Endothelial cell of umbilical vein (primary cell): ENCODE data around the gene ZNF777. TPM values are rescaled to one million over a fixed set of nuclear protein-coding genes. Genes with fewer than 3 reads are reported as not detected.

Experiments used
- BruUV-seq: library from RNA; stranded (reverse); fragments of 400-500 nt; replicated peaks from 2 replicates; lab custom pipeline; 2021; lab: Mats Ljungman, UMichigan
- CTCF ChIA-PET: fragments of 300-600, 350-600 bp; sonication (Branson Sonifier 250); formaldehyde crosslinking; loops from one replicate; lab custom pipeline; 2021; ENCODE audit warnings: antibody characterized with exemption, inconsistent platforms; lab: Charles Lee
- POLR2A ChIA-PET: fragments of 300-600, 350-600 bp; sonication (Branson Sonifier 250); formaldehyde crosslinking; loops from one replicate; lab custom pipeline; 2021; ENCODE audit warnings: antibody characterized with exemption, inconsistent platforms; lab: Charles Lee
- DNase-seq: peaks from one replicate; pipeline ENCODE4 v3.0.0-alpha.2; 2011; ENCODE audit warnings: low read depth, low spot score
- FAIRE-seq: peaks from 2 replicates; lab custom pipeline; 2011; peaks lifted over from hg19 to GRCh38; lab: Jason Lieb, UNC
- H2AFZ ChIP-seq: 2 replicates; pipeline ENCODE4 v1.6.0; 2012; ENCODE audit warnings: low read depth, low read length, control low read depth, inconsistent platforms
- H3K27ac ChIP-seq: 2 replicates; pipeline ENCODE4 v1.5.1; 2011; ENCODE audit warnings: low read depth, mild to moderate bottlenecking, control low read depth, low read length, moderate library complexity; ENCODE audit not compliant: insufficient read depth
- H3K27me3 ChIP-seq, 2 experiments: 2 replicates each; pipeline versions ENCODE4 v1.6.0 to v1.6.1; 2011; ENCODE audit warnings: low read length in 2 of 2, mixed read lengths in 1 of 2; ENCODE audit not compliant: control insufficient read depth in 2 of 2, insufficient read depth in 2 of 2
- H3K36me3 ChIP-seq, 2 experiments: 2 replicates in 1 of 2; 3 replicates in 1 of 2; pipeline ENCODE4 v1.5.1; 2011; ENCODE audit warnings: low read length in 2 of 2, mild to moderate bottlenecking in 1 of 2, moderate library complexity in 1 of 2; ENCODE audit not compliant: control insufficient read depth in 2 of 2, insufficient read depth in 2 of 2; ENCODE audit errors: extremely low read depth in 1 of 2
- H3K4me1 ChIP-seq: 3 replicates; pipeline ENCODE4 v1.5.1; 2011; ENCODE audit warnings: mild to moderate bottlenecking, low read length; ENCODE audit not compliant: control insufficient read depth, insufficient read depth; ENCODE audit errors: extremely low read depth
- H3K4me2 ChIP-seq: 2 replicates; pipeline ENCODE4 v1.6.1; 2011; ENCODE audit warnings: low read length, control low read depth, mixed read lengths; ENCODE audit not compliant: insufficient read depth
- H3K4me3 ChIP-seq, 3 experiments: fragments of 200-600 bp in 1 of 3; sonication (generic), shearing (Covaris generic) in 1 of 3; replicated peaks in 1 of 3; 2 replicates each; pipeline ENCODE4 v1.5.1; 2011 to 2016; ENCODE audit warnings: control low read depth in 3 of 3, low read length in 3 of 3, mild to moderate bottlenecking in 2 of 3, inconsistent platforms in 1 of 3, low read depth in 1 of 3, moderate library complexity in 1 of 3; ENCODE audit not compliant: insufficient read depth in 1 of 3
- H3K79me2 ChIP-seq: 2 replicates; pipeline ENCODE4 v1.6.0; 2012; ENCODE audit warnings: low read length, inconsistent platforms; ENCODE audit not compliant: control insufficient read depth, insufficient read depth
- H3K9ac ChIP-seq: replicated peaks from 2 replicates; pipeline ENCODE3; 2011; ENCODE audit warnings: low read length, control low read depth; ENCODE audit not compliant: insufficient read depth; ENCODE audit errors: extremely low read depth
- H3K9me1 ChIP-seq: replicated peaks from 3 replicates; pipeline ENCODE4 v1.6.0; 2011; ENCODE audit warnings: mild to moderate bottlenecking, low read length; ENCODE audit not compliant: control insufficient read depth, insufficient read depth; ENCODE audit errors: extremely low read depth
- H3K9me3 ChIP-seq: replicated peaks from 2 replicates; pipeline ENCODE4 v1.5.1; 2012; ENCODE audit warnings: low read length, inconsistent platforms; ENCODE audit not compliant: control insufficient read depth, insufficient read depth
- H4K20me1 ChIP-seq: replicated peaks from 2 replicates; pipeline ENCODE3; 2011; ENCODE audit warnings: mild to moderate bottlenecking, low read length; ENCODE audit not compliant: control insufficient read depth, insufficient read depth; ENCODE audit errors: extremely low read depth
- EZH2 ChIP-seq: IDR thresholded peaks from 2 replicates; pipeline ENCODE4 v1.6.1; 2012; ENCODE audit warnings: borderline replicate concordance, low read depth, mild to moderate bottlenecking, moderate library complexity, low read length, inconsistent platforms; ENCODE audit not compliant: severe bottlenecking
- FOS ChIP-seq: IDR thresholded peaks from 2 replicates; pipeline ENCODE4 v1.6.1; 2011; ENCODE audit warnings: mild to moderate bottlenecking, low read length, moderate library complexity, borderline replicate concordance; ENCODE audit not compliant: insufficient read depth
- GATA2 ChIP-seq: IDR thresholded peaks from 2 replicates; pipeline ENCODE4 v1.7.0; 2011; ENCODE audit warnings: low read depth, mild to moderate bottlenecking, moderate library complexity, mixed read lengths, low read length; ENCODE audit not compliant: insufficient read length, insufficient read depth
- JUN ChIP-seq: IDR thresholded peaks from 2 replicates; pipeline ENCODE4 v1.6.1; 2011; ENCODE audit warnings: borderline replicate concordance, low read depth; ENCODE audit not compliant: insufficient read length, insufficient read depth
- MYC ChIP-seq: IDR thresholded peaks from one replicate; pipeline ENCODE4 v1.6.1; 2011; ENCODE audit warnings: mild to moderate bottlenecking, low read depth, low read length
- POLR2A ChIP-seq: IDR thresholded peaks from 2 replicates; pipeline ENCODE4 v1.6.1; 2012; ENCODE audit warnings: low read depth, mild to moderate bottlenecking, control low read depth, low read length
- POLR2AphosphoS5 ChIP-seq: IDR thresholded peaks from 2 replicates; pipeline ENCODE4 v1.6.1; 2012; ENCODE audit warnings: low read depth, mild to moderate bottlenecking, control low read depth, low read length, moderate library complexity; ENCODE audit not compliant: insufficient read depth
- dilution Hi-C: fragments of 300-500 bp; cut with MboI; formaldehyde crosslinking; loops from one replicate; pipeline ENCODE4 v1.15.0; 2019; ENCODE audit warnings: low sequenced_read_pairs; ENCODE audit not compliant: extremely low pct_ligation_motif_present
- intact Hi-C: fragments of 100-400 bp; cut with micrococcal nuclease; formaldehyde crosslinking; loops from one replicate; pipeline ENCODE4 v1.10.0; 2022
- polyA plus RNA-seq, 4 experiments: library from polyadenylated mRNA; depleted of rRNA in 3 of 4; stranded (reverse) in 3 of 4; unstranded in 1 of 4; fragments of >200 nt; gene quantifications; 2 replicates each; pipeline versions ENCODE4 v1.2.1 to v1.2.3, GENCODE V29; 2011 to 2012; ENCODE audit warnings: missing spikeins in 1 of 4
- total RNA-seq: library from RNA; stranded (reverse); gene quantifications from 2 replicates; pipeline ENCODE4 v1.2.3, GENCODE V29; 2021
- TF ChIP-seq, protein P1 (sequence below), 2 donors: IDR thresholded peaks; 1 replicate in 1 of 2; 2 replicates in 1 of 2; pipeline ENCODE4 v1.5.1; 2011; ENCODE audit warnings: low read length in 2 of 2, mild to moderate bottlenecking in 2 of 2, moderate library complexity in 2 of 2, control low read depth in 1 of 2, inconsistent platforms in 1 of 2, low read depth in 1 of 2; ENCODE audit not compliant: insufficient read depth in 1 of 2; ENCODE audit errors: extremely low read depth in 1 of 2
- TF ChIP-seq, protein P2 (sequence below): IDR thresholded peaks from 2 replicates; pipeline ENCODE4 v1.6.1; 2011; ENCODE audit not compliant: insufficient read depth, insufficient read length

The ZNF777 gene
- total and polyA plus RNA-seq, 2 donors (not counting 3 experiments of a cell fraction or from before 2014, with no cell fraction given) = 7.4 to 11.1 TPM

DNA sequence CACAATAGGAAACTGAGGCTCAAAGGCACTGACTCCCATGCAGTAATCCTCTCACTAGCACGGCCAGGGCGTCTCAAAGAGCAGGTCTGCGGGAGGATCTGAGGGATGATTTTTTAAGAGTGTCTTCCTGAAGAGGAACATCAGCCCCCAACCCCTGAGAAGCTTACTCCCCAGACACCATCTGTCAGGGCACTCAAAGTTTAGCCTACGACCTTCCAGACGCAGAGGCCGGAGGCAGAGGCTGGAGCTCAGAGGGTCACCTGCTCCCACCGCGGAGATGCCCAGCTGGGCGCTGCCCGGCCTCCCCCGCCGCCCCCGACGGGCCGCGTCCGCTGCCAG lies 1.7 kb downstream of the ZNF777 start:
- POLR2A ChIA-PET = no interaction called here
- no peak overlapping the region for H3K9ac ChIP-seq
- no TSS peak for BruUV-seq
- FAIRE-seq (no peak), DNase-seq (no peak)
- intact Hi-C loops = no loop called here
- peaks cover 14% of the 10 kb centered on the region for H3K79me2 ChIP-seq
- H3K9me3 ChIP-seq = no peaks in the 10 kb centered on the region
- CTCF ChIA-PET = interaction anchor here (1.2 to 3.7 kb wide), 2 partner anchors 32 to 36 kb away, joined by 3 to 26 read pairs; no protein-coding TSS in a partner anchor
- no peaks in the 10 kb centered on the region for H3K27me3 ChIP-seq
- peaks cover 9% of the 10 kb centered on the region for H3K4me1 ChIP-seq
- H2AFZ ChIP-seq = peak overlapping the region; percentile 70
- no peaks in the 10 kb centered on the region for H4K20me1 ChIP-seq
- H3K9me1 ChIP-seq = no peaks in the 10 kb centered on the region
- no peak overlapping the region for H3K27ac ChIP-seq
- H3K4me2 ChIP-seq = peak overlapping the region; percentile 55
- TF ChIP-seq MYC (no peak), GATA2 (no peak)
- dilution Hi-C loops = no loop called here
- peaks cover 7% of the 10 kb centered on the region in 2 experiments for H3K36me3 ChIP-seq
- peak overlapping the region; percentile 26 to 82 (median 42) for H3K4me3 ChIP-seq

DNA sequence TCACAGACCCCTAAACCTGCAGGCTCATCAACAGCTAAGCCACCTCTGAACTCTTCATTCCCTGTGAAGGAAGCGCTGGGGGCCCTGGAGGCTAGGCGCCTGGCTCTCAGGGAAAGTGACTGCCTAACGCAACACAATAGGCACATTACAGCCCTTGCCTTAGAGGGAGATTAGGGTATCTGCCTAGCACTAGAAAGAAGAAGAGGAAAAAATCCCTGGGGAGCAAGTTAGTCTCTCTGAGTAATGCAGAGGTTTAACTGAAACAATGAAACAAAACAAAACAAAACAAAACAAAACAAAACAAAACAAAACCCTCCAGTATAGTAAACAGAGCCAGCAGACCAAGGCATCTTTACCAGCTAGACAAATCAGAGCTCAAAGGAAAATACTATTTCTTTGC lies 2.6 kb downstream of the ZNF777 start:
- Histone ChIP-seq H3K9me3 (no peaks in the 10 kb centered on the region), H3K27me3 (no peaks in the 10 kb centered on the region), H3K4me3 (no peak overlapping the region), H4K20me1 (no peaks in the 10 kb centered on the region), H3K4me1 (peaks cover 9% of the 10 kb centered on the region), H3K9me1 (no peaks in the 10 kb centered on the region), H3K36me3 (peaks cover 7 to 13% of the 10 kb centered on the region in 2 experiments), H3K9ac (no peak overlapping the region), H2AFZ (no peak overlapping the region), H3K4me2 (no peak overlapping the region), H3K79me2 (peaks cover 14% of the 10 kb centered on the region), H3K27ac (no peak overlapping the region)
- no peak for TF ChIP-seq MYC
- TF ChIP-seq GATA2 = no peak
- no peak for TF ChIP-seq EZH2
- TF ChIP-seq JUN = no peak
- TF ChIP-seq POLR2AphosphoS5 = no peak
- TF ChIP-seq POLR2A = no peak
- TF ChIP-seq, protein P1, sequence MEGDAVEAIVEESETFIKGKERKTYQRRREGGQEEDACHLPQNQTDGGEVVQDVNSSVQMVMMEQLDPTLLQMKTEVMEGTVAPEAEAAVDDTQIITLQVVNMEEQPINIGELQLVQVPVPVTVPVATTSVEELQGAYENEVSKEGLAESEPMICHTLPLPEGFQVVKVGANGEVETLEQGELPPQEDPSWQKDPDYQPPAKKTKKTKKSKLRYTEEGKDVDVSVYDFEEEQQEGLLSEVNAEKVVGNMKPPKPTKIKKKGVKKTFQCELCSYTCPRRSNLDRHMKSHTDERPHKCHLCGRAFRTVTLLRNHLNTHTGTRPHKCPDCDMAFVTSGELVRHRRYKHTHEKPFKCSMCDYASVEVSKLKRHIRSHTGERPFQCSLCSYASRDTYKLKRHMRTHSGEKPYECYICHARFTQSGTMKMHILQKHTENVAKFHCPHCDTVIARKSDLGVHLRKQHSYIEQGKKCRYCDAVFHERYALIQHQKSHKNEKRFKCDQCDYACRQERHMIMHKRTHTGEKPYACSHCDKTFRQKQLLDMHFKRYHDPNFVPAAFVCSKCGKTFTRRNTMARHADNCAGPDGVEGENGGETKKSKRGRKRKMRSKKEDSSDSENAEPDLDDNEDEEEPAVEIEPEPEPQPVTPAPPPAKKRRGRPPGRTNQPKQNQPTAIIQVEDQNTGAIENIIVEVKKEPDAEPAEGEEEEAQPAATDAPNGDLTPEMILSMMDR (IDR thresholded peaks at IDR 0.05; ENCODE audit: extremely low read depth in 1 of 2, insufficient read depth in 1 of 2, low read depth in 1 of 2, low read length in 2 of 2) = no peak
- TF ChIP-seq, protein P2, sequence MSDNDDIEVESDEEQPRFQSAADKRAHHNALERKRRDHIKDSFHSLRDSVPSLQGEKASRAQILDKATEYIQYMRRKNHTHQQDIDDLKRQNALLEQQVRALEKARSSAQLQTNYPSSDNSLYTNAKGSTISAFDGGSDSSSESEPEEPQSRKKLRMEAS = no peak
- TF ChIP-seq FOS = no peak
- no TSS peak for BruUV-seq
- dilution Hi-C loops = no loop called here
- POLR2A ChIA-PET = no interaction called here
- CTCF ChIA-PET = interaction anchor here (0.9 to 1.2 kb wide), 3 partner anchors 26 to 35 kb away, joined by 3 read pairs; no protein-coding TSS in a partner anchor
- no peak for FAIRE-seq
- intact Hi-C loops = no loop called here
- no peak for DNase-seq
